Heart left ventricle (tissue), 13 donors: ENCODE data around the gene XIAP.
"Not testable (repeated sequence)": the region's sequence is repeated elsewhere in the genome, so short reads cannot be mapped to it uniquely, and the experiment has no call there.

Source experiments
- CTCF ChIP-seq, 12 donors: fragments of 200-600 bp; sonication (generic) in 4 of 12; IDR thresholded peaks; one replicate each; pipeline versions ENCODE4 v1.5.0 to v1.8.0; 2018 to 2022; ENCODE audit warnings: antibody characterized with exemption in 12 of 12, mild to moderate bottlenecking in 5 of 12
- POLR2A ChIP-seq, 2 donors: fragments of 450-650 bp; IDR thresholded peaks; one replicate each; pipeline ENCODE4 v1.6.1; 2017; ENCODE audit warnings: antibody characterized with exemption in 2 of 2, mild to moderate bottlenecking in 2 of 2, moderate library complexity in 2 of 2
- donor health status: ischemic (EF 13 %, LVEDD 7.1; RV severe dilation, severe dysfunction).
- donor health status: DM: no; HTN: yes; CAD: no.
- donor health status: DM: no; HTN: no; CAD: no.
- donor health status: ischemic (EF 25% LVEDD 6.9; RV normal size, moderate dysfunction).
- donor health status: ischemic (EF 25% LVEDD 5.7; RV mildly dilated, moderate dysfunction).
- donor health status: ischemic (EF 35%, LVEDD 5.7; RV mildly dilated, moderate dysfunction).
- donor health status: nonischemic (EF 11% LVEDD 7.7; RV severe dilation, severe dysfunction).
- donor health status: DM: yes; HTN: yes; CAD: no.
- donor health status: PGD.
- donor health status: ischemic (EF 29% LVEDD 5.4; RV normal size, mild dysfunction).
- donor health status: nonischemic (EF 23%, LVEDD 6.1; RV moderate dilation, normal function).

GRCh38 chrX:123932055-123932454 lies 72.2 kb downstream of the XIAP start:
- TF ChIP-seq CTCF, POLR2A (IDR thresholded peaks at IDR 0.05): not testable (repeated sequence)
